ENCODE data around the gene APOA5. TPM values are rescaled to one million over a fixed set of nuclear protein-coding genes. Genes with fewer than 3 reads are reported as not detected.

The APOA5 gene
- total and polyA plus RNA-seq, 2 of the 13 experiments (the other 11 are each of a cell fraction or from before 2014, with no cell fraction given), result 44.0 to 49.1 TPM

- TF ChIP-seq, protein P1, sequence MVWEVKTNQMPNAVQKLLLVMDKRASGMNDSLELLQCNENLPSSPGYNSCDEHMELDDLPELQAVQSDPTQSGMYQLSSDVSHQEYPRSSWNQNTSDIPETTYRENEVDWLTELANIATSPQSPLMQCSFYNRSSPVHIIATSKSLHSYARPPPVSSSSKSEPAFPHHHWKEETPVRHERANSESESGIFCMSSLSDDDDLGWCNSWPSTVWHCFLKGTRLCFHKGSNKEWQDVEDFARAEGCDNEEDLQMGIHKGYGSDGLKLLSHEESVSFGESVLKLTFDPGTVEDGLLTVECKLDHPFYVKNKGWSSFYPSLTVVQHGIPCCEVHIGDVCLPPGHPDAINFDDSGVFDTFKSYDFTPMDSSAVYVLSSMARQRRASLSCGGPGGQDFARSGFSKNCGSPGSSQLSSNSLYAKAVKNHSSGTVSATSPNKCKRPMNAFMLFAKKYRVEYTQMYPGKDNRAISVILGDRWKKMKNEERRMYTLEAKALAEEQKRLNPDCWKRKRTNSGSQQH (CRISPR knock-in tag; IDR thresholded peaks at IDR 0.05; ENCODE audit: low read depth), result peak; percentile 68; the same call in 1 of the 2 replicates
- TF ChIP-seq TBX2 (CRISPR knock-in tag; IDR thresholded peaks at IDR 0.05; ENCODE audit: borderline replicate concordance) (peak; percentile 73; the same call in 1 of the 2 replicates), ZNF121 (CRISPR knock-in tag; IDR thresholded peaks at IDR 0.05) (peak; percentile 28; the same call in 1 of the 2 replicates), NFIB (CRISPR knock-in tag; IDR thresholded peaks at IDR 0.05; ENCODE audit: borderline replicate concordance) (no peak), THRA (CRISPR knock-in tag; IDR thresholded peaks at IDR 0.05; ENCODE audit: borderline replicate concordance) (peak; percentile 84), ZFP41 (CRISPR knock-in tag; IDR thresholded peaks at IDR 0.05; ENCODE audit: borderline replicate concordance) (peak; percentile 77; the same call in 1 of the 2 replicates), GATAD2A (CRISPR knock-in tag; IDR thresholded peaks at IDR 0.05) (peak; percentile 90), SRSF9 (IDR thresholded peaks at IDR 0.05; ENCODE audit: borderline replicate concordance, insufficient read depth, low read depth, low read length, poor library complexity, severe bottlenecking) (no peak), ZNF567 (CRISPR knock-in tag; IDR thresholded peaks at IDR 0.05; ENCODE audit: borderline replicate concordance) (0 out of 2 replicates have a peak, but pooled peaks have one; percentile 31), FOXO1 (CRISPR knock-in tag; IDR thresholded peaks at IDR 0.05) (peak; percentile 88), THYN1 (CRISPR knock-in tag; IDR thresholded peaks at IDR 0.05; ENCODE audit: borderline replicate concordance, low read depth) (peak; percentile 68; the same call in 1 of the 2 replicates), JUND (CRISPR knock-in tag; IDR thresholded peaks at IDR 0.05) (no peak), PHF21A (CRISPR knock-in tag; IDR thresholded peaks at IDR 0.05) (peak; percentile 94), MAFF (IDR thresholded peaks at IDR 0.05; ENCODE audit: low read depth, low read length) (no peak), ZNF543 (CRISPR knock-in tag; IDR thresholded peaks at IDR 0.05) (peak; percentile 91; the same call in 1 of the 2 replicates), HIC2 (CRISPR knock-in tag; IDR thresholded peaks at IDR 0.05; ENCODE audit: low read depth) (peak; percentile 87), PAF1 (CRISPR knock-in tag; IDR thresholded peaks at IDR 0.05) (peak; percentile 67; the same call in 1 of the 2 replicates), KAT7 (CRISPR knock-in tag; IDR thresholded peaks at IDR 0.05; ENCODE audit: borderline replicate concordance) (no peak; the same call in 1 of the 2 replicates)
- TF ChIP-seq, protein P2, sequence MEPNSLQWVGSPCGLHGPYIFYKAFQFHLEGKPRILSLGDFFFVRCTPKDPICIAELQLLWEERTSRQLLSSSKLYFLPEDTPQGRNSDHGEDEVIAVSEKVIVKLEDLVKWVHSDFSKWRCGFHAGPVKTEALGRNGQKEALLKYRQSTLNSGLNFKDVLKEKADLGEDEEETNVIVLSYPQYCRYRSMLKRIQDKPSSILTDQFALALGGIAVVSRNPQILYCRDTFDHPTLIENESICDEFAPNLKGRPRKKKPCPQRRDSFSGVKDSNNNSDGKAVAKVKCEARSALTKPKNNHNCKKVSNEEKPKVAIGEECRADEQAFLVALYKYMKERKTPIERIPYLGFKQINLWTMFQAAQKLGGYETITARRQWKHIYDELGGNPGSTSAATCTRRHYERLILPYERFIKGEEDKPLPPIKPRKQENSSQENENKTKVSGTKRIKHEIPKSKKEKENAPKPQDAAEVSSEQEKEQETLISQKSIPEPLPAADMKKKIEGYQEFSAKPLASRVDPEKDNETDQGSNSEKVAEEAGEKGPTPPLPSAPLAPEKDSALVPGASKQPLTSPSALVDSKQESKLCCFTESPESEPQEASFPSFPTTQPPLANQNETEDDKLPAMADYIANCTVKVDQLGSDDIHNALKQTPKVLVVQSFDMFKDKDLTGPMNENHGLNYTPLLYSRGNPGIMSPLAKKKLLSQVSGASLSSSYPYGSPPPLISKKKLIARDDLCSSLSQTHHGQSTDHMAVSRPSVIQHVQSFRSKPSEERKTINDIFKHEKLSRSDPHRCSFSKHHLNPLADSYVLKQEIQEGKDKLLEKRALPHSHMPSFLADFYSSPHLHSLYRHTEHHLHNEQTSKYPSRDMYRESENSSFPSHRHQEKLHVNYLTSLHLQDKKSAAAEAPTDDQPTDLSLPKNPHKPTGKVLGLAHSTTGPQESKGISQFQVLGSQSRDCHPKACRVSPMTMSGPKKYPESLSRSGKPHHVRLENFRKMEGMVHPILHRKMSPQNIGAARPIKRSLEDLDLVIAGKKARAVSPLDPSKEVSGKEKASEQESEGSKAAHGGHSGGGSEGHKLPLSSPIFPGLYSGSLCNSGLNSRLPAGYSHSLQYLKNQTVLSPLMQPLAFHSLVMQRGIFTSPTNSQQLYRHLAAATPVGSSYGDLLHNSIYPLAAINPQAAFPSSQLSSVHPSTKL (CRISPR knock-in tag; IDR thresholded peaks at IDR 0.05), result peak; percentile 77
These were observed 45.8 kb upstream of the APOA5 start, which contains the start of gene APOA1 (continued) for GRCh38 chr11:116837231-116838091.

All from HepG2 (cell line).